Activated naive CD4-positive, alpha-beta T cell treated with anti-CD3 and anti-CD28 coated beads, Interleukin-2, amount 50 U/mL, for 24 hours (primary cell): ENCODE results near the gene NCOR1.

ENCODE experiments used
- H3K27ac Mint-ChIP-seq: one replicate; pipeline ENCODE4 v1.8.0; 2021; ENCODE audit warnings: mild to moderate bottlenecking, mixed read lengths
- H3K27me3 Mint-ChIP-seq: one replicate; pipeline ENCODE4 v1.8.0; 2021; ENCODE audit warnings: mixed read lengths
- H3K36me3 Mint-ChIP-seq: one replicate; pipeline ENCODE4 v1.8.0; 2021; ENCODE audit warnings: mixed read lengths
- H3K4me1 Mint-ChIP-seq: one replicate; pipeline ENCODE4 v1.8.0; 2021; ENCODE audit warnings: mixed read lengths
- H3K4me3 Mint-ChIP-seq: one replicate; pipeline ENCODE4 v1.8.0; 2021; ENCODE audit warnings: mild to moderate bottlenecking, mixed read lengths
- H3K9me3 Mint-ChIP-seq: one replicate; pipeline ENCODE4 v1.8.0; 2021; ENCODE audit warnings: mixed read lengths

The NCOR1 gene

DNA sequence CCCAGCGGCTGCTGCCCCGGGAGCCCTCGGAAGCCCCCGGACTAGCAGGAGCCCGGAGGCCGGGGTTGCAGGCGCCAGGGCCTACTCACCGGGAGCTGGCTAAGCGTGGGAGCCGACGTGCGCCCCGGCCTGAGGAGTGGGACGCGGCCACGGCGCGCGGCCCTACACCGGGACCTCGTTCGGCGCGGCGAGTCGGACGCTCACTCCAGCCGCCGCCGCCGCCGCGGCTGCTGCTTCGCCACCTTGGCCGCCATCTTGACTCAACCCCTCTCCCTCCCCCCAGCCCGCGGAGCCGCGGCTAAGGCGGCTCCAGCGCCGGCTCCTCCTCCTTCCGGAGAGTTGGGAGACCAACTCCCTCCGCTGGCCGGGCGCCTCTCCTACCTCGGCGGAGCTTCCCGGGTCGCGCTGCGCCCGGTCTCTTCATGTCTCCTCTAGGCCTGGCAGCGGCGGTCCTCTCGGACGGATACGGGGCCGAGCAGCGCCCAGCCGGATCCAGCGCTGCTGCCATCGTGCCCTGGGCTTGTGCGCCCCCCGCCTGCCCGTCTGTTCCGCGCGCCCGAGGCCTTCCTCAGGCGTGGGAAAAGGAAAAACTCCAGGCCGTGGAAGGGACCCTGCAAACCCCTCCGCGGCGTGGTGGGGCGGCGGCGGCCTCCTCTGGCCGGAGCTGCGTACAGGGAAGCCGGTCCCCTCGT lies at the start of gene NCOR1:
TSS of gene NCOR1 (minus strand) at position 262 of the 692 bp plus-strand sequence. CDS start 20,965 bp downstream, outside the sequence.
- Mint-ChIP-seq H3K27me3 (no peaks in the 10 kb centered on the region), H3K36me3 (no peaks in the 10 kb centered on the region), H3K27ac (peak within 1 kb of the TSS; percentile 79), H3K9me3 (no peaks in the 10 kb centered on the region), H3K4me1 (peaks cover 54% of the 10 kb centered on the region), H3K4me3 (peak within 1 kb of the TSS; percentile 96)

GRCh38 chr17:16262201-16262600 lies 46.9 kb upstream of the NCOR1 start:
- Mint-ChIP-seq H3K4me3 (no peak overlapping the region), H3K4me1 (peaks cover 9% of the 10 kb centered on the region), H3K36me3 (peaks cover 9% of the 10 kb centered on the region), H3K27me3 (no peaks in the 10 kb centered on the region), H3K9me3 (no peaks in the 10 kb centered on the region), H3K27ac (no peak overlapping the region)

DNA sequence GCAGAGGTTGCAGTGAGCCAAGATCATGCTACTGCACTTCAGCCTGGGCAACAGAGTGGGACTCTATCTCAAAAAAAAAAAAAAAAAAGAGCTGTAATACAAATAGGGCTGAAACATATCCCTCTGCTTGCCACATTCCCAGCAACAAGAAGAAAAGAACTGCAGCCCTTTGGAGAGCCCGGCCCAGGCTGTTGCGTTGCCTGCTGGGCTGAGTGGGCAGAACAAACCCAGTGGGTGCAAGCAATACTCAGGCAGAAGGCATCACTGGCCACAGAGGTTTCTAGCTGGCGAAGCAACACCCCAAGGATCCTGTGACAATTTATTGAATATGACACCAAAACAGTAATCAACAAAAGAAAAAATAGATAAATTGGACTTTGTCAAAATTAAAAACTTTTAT lies 45.7 kb upstream of the NCOR1 start:
- Mint-ChIP-seq H3K27ac (no peak overlapping the region), H3K4me1 (peaks cover 4% of the 10 kb centered on the region), H3K9me3 (no peaks in the 10 kb centered on the region), H3K36me3 (peaks cover 9% of the 10 kb centered on the region), H3K27me3 (no peaks in the 10 kb centered on the region), H3K4me3 (no peak overlapping the region)

DNA sequence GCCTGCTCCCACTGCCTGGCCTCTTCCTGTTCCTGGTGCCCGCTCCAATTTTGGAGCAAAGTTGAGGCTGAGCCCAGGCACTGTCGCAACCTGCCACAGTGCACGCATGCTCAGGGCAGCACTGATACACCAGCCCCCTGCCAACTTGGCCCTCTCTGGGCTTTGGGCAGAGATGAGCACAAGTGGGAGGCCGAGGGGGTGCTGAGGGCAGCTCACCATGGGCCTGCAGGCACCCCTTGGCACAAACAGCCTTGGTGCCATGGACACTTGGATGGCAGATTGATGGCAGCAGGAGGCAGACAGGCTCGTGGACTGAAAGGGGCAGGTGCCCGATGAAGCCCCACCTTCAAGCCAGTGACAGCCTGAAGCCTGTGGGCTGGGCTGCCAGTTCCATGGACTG lies 44.6 kb upstream of the NCOR1 start:
- Mint-ChIP-seq H3K27ac (no peak overlapping the region), H3K4me3 (no peak overlapping the region), H3K9me3 (no peaks in the 10 kb centered on the region), H3K4me1 (peaks cover 8% of the 10 kb centered on the region), H3K27me3 (no peaks in the 10 kb centered on the region), H3K36me3 (peaks cover 9% of the 10 kb centered on the region)

GRCh38 chr17:16258901-16259300 lies 43.6 kb upstream of the NCOR1 start:
- H3K27ac Mint-ChIP-seq = no peak overlapping the region
- H3K4me1 Mint-ChIP-seq = peaks cover 6% of the 10 kb centered on the region
- H3K9me3 Mint-ChIP-seq = no peaks in the 10 kb centered on the region
- H3K27me3 Mint-ChIP-seq = no peaks in the 10 kb centered on the region
- H3K4me3 Mint-ChIP-seq = no peak overlapping the region
- peaks cover 9% of the 10 kb centered on the region for H3K36me3 Mint-ChIP-seq

DNA sequence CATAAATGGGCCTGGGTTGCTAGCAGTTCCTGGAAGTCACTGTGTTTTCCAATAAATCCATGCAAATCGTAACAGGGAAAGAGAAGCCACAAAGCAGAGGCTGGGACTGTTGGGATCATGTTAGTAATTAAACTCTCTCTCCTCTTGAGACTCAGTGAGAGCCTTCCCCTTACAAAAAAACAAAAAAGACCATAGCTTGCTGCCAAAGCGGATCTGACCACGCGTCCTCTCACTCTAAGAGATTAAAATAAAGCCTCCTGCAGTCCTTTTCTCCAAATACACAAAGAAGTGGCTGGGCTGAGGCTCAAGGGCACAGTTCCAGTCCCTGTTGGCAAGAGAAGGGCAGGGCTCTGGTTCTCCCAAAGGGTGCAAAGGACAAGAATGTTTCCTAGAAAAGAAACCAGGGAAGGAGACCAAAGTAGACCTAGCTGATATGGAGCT lies 40.2 kb upstream of the NCOR1 start:
- H3K27ac Mint-ChIP-seq = no peak overlapping the region
- peaks cover 11% of the 10 kb centered on the region for H3K4me1 Mint-ChIP-seq
- no peaks in the 10 kb centered on the region for H3K27me3 Mint-ChIP-seq
- no peaks in the 10 kb centered on the region for H3K9me3 Mint-ChIP-seq
- peaks cover 11% of the 10 kb centered on the region for H3K36me3 Mint-ChIP-seq
- no peak overlapping the region for H3K4me3 Mint-ChIP-seq

GRCh38 chr17:16254773-16255400 lies 39.6 kb upstream of the NCOR1 start:
- peaks cover 11% of the 10 kb centered on the region for H3K4me1 Mint-ChIP-seq
- no peak overlapping the region for H3K27ac Mint-ChIP-seq
- no peaks in the 10 kb centered on the region for H3K9me3 Mint-ChIP-seq
- peaks cover 11% of the 10 kb centered on the region for H3K36me3 Mint-ChIP-seq
- no peaks in the 10 kb centered on the region for H3K27me3 Mint-ChIP-seq
- no peak overlapping the region for H3K4me3 Mint-ChIP-seq

GRCh38 chr17:16251556-16251955 lies 36.2 kb upstream of the NCOR1 start:
- Mint-ChIP-seq H3K36me3 (peaks cover 19% of the 10 kb centered on the region), H3K27ac (no peak overlapping the region), H3K27me3 (no peaks in the 10 kb centered on the region), H3K4me3 (no peak overlapping the region), H3K4me1 (peaks cover 17% of the 10 kb centered on the region), H3K9me3 (no peaks in the 10 kb centered on the region)

GRCh38 chr17:16251043-16251442 lies 35.7 kb upstream of the NCOR1 start:
- Mint-ChIP-seq H3K27me3 (no peaks in the 10 kb centered on the region), H3K4me3 (no peak overlapping the region), H3K36me3 (peaks cover 19% of the 10 kb centered on the region), H3K9me3 (no peaks in the 10 kb centered on the region), H3K27ac (no peak overlapping the region), H3K4me1 (peaks cover 17% of the 10 kb centered on the region)

GRCh38 chr17:16250635-16251034 lies 35.3 kb upstream of the NCOR1 start:
- Mint-ChIP-seq H3K9me3 (no peaks in the 10 kb centered on the region), H3K4me1 (peaks cover 16% of the 10 kb centered on the region), H3K27ac (no peak overlapping the region), H3K4me3 (no peak overlapping the region), H3K36me3 (peaks cover 17% of the 10 kb centered on the region), H3K27me3 (no peaks in the 10 kb centered on the region)

- Mint-ChIP-seq H3K36me3 (peaks cover 14% of the 10 kb centered on the region), H3K27ac (no peak overlapping the region), H3K4me3 (no peak overlapping the region), H3K27me3 (no peaks in the 10 kb centered on the region), H3K4me1 (peaks cover 11% of the 10 kb centered on the region), H3K9me3 (no peaks in the 10 kb centered on the region)
Measured at GRCh38 chr17:16247586-16247984, 32.3 kb upstream of the NCOR1 start.

DNA sequence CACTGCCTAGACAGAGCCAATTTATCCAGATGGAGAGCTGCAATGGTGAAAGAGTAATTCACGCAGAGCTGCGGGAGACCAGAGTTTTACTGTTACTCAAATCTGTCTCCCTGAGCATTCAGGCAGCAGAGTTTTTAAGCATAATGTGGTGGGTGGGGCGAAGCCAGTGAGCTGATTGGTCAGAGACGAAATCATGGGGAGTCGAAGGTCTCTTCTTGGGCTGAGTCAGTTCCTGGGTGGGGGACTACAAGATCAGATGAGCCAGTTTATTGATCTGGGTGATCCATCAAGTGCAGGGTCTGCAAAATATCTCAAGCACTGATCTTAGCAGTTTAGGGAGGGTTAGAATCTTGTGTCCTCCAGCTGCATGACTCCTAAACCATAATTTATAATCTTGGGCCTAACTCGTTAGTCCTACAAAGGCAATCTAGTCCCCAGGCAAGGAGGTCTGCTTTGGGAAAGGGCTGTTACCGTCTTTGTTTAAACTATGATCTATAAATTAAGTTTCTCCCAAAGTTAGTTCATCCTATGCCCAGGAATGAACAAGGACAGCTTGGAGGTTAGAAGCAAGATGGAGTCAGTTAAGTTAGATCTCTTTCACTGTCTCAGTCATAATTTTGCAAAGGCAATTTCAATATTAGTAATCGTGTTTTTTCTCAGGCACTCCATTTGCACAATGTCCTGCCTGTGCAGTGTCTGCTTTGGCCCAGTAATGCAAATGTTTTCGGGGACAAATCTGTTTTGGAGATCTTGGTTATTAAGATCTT lies 28.6 kb upstream of the NCOR1 start:
- Mint-ChIP-seq H3K27me3 (no peaks in the 10 kb centered on the region), H3K9me3 (no peaks in the 10 kb centered on the region), H3K4me3 (no peak overlapping the region), H3K27ac (no peak overlapping the region), H3K36me3 (peaks cover 15% of the 10 kb centered on the region), H3K4me1 (peaks cover 12% of the 10 kb centered on the region)

- Mint-ChIP-seq H3K4me1 (peaks cover 8% of the 10 kb centered on the region), H3K27me3 (no peaks in the 10 kb centered on the region), H3K36me3 (peaks cover 9% of the 10 kb centered on the region), H3K9me3 (no peaks in the 10 kb centered on the region), H3K27ac (no peak overlapping the region), H3K4me3 (no peak overlapping the region)
Measured at GRCh38 chr17:16243385-16243784, 28.1 kb upstream of the NCOR1 start.

DNA sequence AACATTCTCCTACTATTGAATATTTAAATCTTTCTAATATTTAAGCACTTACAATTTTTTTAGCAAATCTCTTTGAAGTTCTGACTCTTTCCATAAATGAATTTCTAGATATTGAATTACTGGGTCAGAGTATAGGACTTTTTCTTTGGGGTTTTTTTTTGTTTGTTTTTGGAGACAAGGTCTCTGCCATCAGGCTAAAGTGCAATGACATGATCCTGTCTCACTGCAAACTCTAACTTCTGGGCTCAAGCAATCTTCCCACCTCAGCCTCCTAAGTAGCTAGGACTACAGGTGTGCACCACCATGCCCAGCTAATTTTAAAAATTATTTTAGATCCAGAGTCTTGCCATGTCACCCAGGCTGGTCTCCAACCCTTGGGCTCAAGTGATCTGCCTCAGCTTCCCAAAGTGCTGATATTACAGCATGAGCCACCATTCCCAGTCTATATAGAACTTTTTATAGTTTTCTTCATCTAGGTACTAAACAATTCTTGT lies 26.6 kb upstream of the NCOR1 start:
- no peaks in the 10 kb centered on the region for H3K9me3 Mint-ChIP-seq
- H3K27me3 Mint-ChIP-seq = no peaks in the 10 kb centered on the region
- no peak overlapping the region for H3K4me3 Mint-ChIP-seq
- H3K27ac Mint-ChIP-seq = no peak overlapping the region
- H3K36me3 Mint-ChIP-seq = peaks cover 4% of the 10 kb centered on the region
- H3K4me1 Mint-ChIP-seq = peaks cover 6% of the 10 kb centered on the region

DNA sequence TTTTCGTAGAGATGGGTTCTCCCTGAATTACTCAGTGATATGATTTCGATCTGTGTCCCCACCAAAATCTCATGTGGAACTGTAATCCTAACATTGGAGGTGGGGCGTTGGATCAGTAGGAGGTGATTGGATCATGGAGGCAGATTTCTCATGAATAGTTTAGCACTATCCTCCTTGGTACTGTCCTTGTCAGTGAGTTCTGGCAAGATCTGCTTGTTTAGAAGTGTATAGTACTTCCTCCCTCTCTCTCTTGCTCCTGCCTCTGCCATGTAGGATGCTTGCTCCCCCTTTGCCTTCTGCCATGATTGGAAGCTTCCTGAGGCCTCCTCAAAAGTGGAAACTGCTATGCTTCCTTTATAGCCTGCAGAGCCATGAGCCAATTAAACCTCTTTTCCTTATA lies 24.6 kb upstream of the NCOR1 start:
- H3K9me3 Mint-ChIP-seq = no peaks in the 10 kb centered on the region
- peaks cover 4% of the 10 kb centered on the region for H3K36me3 Mint-ChIP-seq
- H3K27me3 Mint-ChIP-seq = no peaks in the 10 kb centered on the region
- H3K4me1 Mint-ChIP-seq = peaks cover 11% of the 10 kb centered on the region
- H3K4me3 Mint-ChIP-seq = no peak overlapping the region
- peak overlapping the region; percentile 46 for H3K27ac Mint-ChIP-seq

DNA sequence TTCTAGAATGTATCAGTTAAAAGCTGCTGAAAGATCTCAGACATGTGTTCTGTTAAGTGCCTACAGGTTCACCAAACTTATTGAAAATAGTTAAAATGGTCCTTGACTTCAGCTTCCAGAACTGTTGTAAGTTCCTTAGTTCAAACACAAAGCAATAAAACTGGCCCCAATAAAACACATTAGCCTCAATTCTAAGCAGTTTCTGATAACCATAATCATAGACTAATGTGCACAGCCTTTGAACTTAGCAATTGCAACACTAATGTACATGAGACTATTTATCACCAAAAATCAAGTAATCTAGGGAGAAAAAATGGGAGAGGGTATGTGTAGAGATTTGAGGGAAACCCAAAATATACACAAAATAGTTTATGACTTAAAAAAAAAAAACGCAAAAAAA lies 17.1 kb upstream of the NCOR1 start:
- peak overlapping the region; percentile 48 for H3K27ac Mint-ChIP-seq

More for the DNA sequence above, 17.1 kb upstream of the NCOR1 start:
- Mint-ChIP-seq H3K4me3 (no peak overlapping the region), H3K9me3 (no peaks in the 10 kb centered on the region), H3K27me3 (no peaks in the 10 kb centered on the region), H3K4me1 (peaks cover 33% of the 10 kb centered on the region), H3K36me3 (peaks cover 8% of the 10 kb centered on the region)
